Measurements from ENCODE around the gene NLRP3. TPM values are rescaled to one million over a fixed set of nuclear protein-coding genes. Genes with fewer than 3 reads are reported as not detected.

Gene NLRP3
- total RNA-seq, 3 donors from 2014 or later = 0.66 to 7.8 (median 3.2) TPM

- TF ChIP-seq POLR2A (IDR thresholded peaks at IDR 0.05) (no peak), POLR2AphosphoS5 (IDR thresholded peaks at IDR 0.05) (no peak)
- H3K4me1 ChIP-seq = no peaks in the 10 kb centered on the region
- H3K4me3 ChIP-seq = no peak overlapping the region
- no peaks in the 10 kb centered on the region for H3K36me3 ChIP-seq
- H3K27ac ChIP-seq = no peak overlapping the region
- no peaks in the 10 kb centered on the region for H3K27me3 ChIP-seq
- DNase-seq (ENCODE audit: low spot score in 2 of 2) = no peak
- intact Hi-C loops (cut with DNase I; ENCODE audit: low total_unique reads) = no loop called here
- H3K9me3 ChIP-seq = no peaks in the 10 kb centered on the region
Measured at GRCh38 chr1:247482747-247483146, 66.8 kb downstream of the NLRP3 start.

GRCh38 chr1:247487057-247487456, 71.1 kb downstream of the NLRP3 start:
- no peak overlapping the region for H3K4me3 ChIP-seq
- H3K27me3 ChIP-seq = peaks cover 0 to 5% of the 10 kb centered on the region in 2 donors
- DNase-seq (ENCODE audit: low spot score in 2 of 2) = no peak
- TF ChIP-seq POLR2AphosphoS5 (IDR thresholded peaks at IDR 0.05) (no peak), CTCF (IDR thresholded peaks at IDR 0.05) (peak in 1 of 3 donors; percentile 15)
- no peaks in the 10 kb centered on the region for H3K4me1 ChIP-seq
- H3K9me3 ChIP-seq = no peaks in the 10 kb centered on the region
- H3K27ac ChIP-seq = no peak overlapping the region
- no peaks in the 10 kb centered on the region for H3K36me3 ChIP-seq
- intact Hi-C loops (cut with DNase I; ENCODE audit: low total_unique reads) = no loop called here

GRCh38 chr1:247491328-247491727, 75.4 kb downstream of the NLRP3 start:
- Histone ChIP-seq H3K9me3 (no peaks in the 10 kb centered on the region), H3K36me3 (no peaks in the 10 kb centered on the region), H3K27me3 (peaks cover 0 to 5% of the 10 kb centered on the region in 2 donors), H3K4me3 (no peak overlapping the region), H3K4me1 (no peaks in the 10 kb centered on the region), H3K27ac (no peak overlapping the region)
- TF ChIP-seq POLR2AphosphoS5 (IDR thresholded peaks at IDR 0.05) (no peak), POLR2A (IDR thresholded peaks at IDR 0.05) (no peak), CTCF (IDR thresholded peaks at IDR 0.05) (no peak)
- no peak for DNase-seq (ENCODE audit: low spot score in 2 of 2)
- intact Hi-C loops (cut with DNase I; ENCODE audit: low total_unique reads) = no loop called here

- DNase-seq (ENCODE audit: low spot score in 2 of 2) = no peak
- intact Hi-C loops (cut with DNase I; ENCODE audit: low total_unique reads) = no loop called here
- Histone ChIP-seq H3K27me3 (peaks cover 0 to 5% of the 10 kb centered on the region in 2 donors), H3K36me3 (no peaks in the 10 kb centered on the region), H3K9me3 (no peaks in the 10 kb centered on the region), H3K27ac (no peak overlapping the region), H3K4me3 (no peak overlapping the region), H3K4me1 (no peaks in the 10 kb centered on the region)
- TF ChIP-seq CTCF (IDR thresholded peaks at IDR 0.05) (no peak), POLR2A (IDR thresholded peaks at IDR 0.05) (no peak), POLR2AphosphoS5 (IDR thresholded peaks at IDR 0.05) (no peak)
Measured at GRCh38 chr1:247493106-247493505, 77.1 kb downstream of the NLRP3 start.

GRCh38 chr1:247494767-247495166, 78.8 kb downstream of the NLRP3 start:
- no peak for DNase-seq (ENCODE audit: low spot score in 2 of 2)
- Histone ChIP-seq H3K27ac (no peak overlapping the region), H3K4me3 (no peak overlapping the region), H3K9me3 (no peaks in the 10 kb centered on the region), H3K27me3 (peaks cover 0 to 5% of the 10 kb centered on the region in 2 donors), H3K36me3 (no peaks in the 10 kb centered on the region), H3K4me1 (no peaks in the 10 kb centered on the region)
- TF ChIP-seq CTCF (IDR thresholded peaks at IDR 0.05) (no peak), POLR2A (IDR thresholded peaks at IDR 0.05) (no peak), POLR2AphosphoS5 (IDR thresholded peaks at IDR 0.05) (no peak)
- intact Hi-C loops (cut with DNase I; ENCODE audit: low total_unique reads) = no loop called here
